AG04450 (cell line): ENCODE measurements around the gene FAM200B. TPM values are rescaled to one million over a fixed set of nuclear protein-coding genes. Genes with fewer than 3 reads are reported as not detected.

Experiments used
- CTCF ChIA-PET: fragments of 300-600, 350-600 bp; formaldehyde crosslinking; extraction: SDS; loops from one replicate; lab custom pipeline; 2022; ENCODE audit warnings: antibody characterized with exemption, inconsistent platforms; lab: Charles Lee
- POLR2A ChIA-PET: fragments of 350-600 bp; formaldehyde crosslinking; extraction: SDS; loops from one replicate; lab custom pipeline; 2021; ENCODE audit warnings: antibody characterized with exemption, inconsistent platforms; lab: Yijun Ruan, JAX
- DNase-seq: peaks from one replicate; pipeline ENCODE4 v3.0.0-alpha.2; 2011; ENCODE audit warnings: low read depth, low spot score
- H3K27ac ChIP-seq: one replicate; pipeline ENCODE4 v1.5.1; 2012; ENCODE audit warnings: low read depth, low read length, control low read depth
- H3K27me3 ChIP-seq: one replicate; pipeline ENCODE4 v1.6.0; 2012; ENCODE audit warnings: low read length; ENCODE audit not compliant: control insufficient read depth, insufficient read depth
- H3K4me3 ChIP-seq: 2 replicates; pipeline ENCODE4 v1.5.1; 2011; ENCODE audit warnings: mild to moderate bottlenecking, low read depth, low read length, control low read depth
- H3K9me3 ChIP-seq: 2 replicates; pipeline ENCODE4 v1.5.1; 2012; ENCODE audit warnings: low read length; ENCODE audit not compliant: control insufficient read depth, insufficient read depth
- polyA plus RNA-seq: library from polyadenylated mRNA; depleted of rRNA; stranded (reverse); fragments of >200 nt; gene quantifications from 2 replicates; pipeline ENCODE4 v1.2.3, GENCODE V29; 2011
- TF ChIP-seq, protein P1 (sequence below): IDR thresholded peaks from 2 replicates; pipeline ENCODE4 v1.5.1; 2011; ENCODE audit warnings: low read depth, low read length, control low read depth, inconsistent platforms

Gene FAM200B
- polyA plus RNA-seq, 1 experiment, result 47.3 TPM

- TF ChIP-seq, protein P1, sequence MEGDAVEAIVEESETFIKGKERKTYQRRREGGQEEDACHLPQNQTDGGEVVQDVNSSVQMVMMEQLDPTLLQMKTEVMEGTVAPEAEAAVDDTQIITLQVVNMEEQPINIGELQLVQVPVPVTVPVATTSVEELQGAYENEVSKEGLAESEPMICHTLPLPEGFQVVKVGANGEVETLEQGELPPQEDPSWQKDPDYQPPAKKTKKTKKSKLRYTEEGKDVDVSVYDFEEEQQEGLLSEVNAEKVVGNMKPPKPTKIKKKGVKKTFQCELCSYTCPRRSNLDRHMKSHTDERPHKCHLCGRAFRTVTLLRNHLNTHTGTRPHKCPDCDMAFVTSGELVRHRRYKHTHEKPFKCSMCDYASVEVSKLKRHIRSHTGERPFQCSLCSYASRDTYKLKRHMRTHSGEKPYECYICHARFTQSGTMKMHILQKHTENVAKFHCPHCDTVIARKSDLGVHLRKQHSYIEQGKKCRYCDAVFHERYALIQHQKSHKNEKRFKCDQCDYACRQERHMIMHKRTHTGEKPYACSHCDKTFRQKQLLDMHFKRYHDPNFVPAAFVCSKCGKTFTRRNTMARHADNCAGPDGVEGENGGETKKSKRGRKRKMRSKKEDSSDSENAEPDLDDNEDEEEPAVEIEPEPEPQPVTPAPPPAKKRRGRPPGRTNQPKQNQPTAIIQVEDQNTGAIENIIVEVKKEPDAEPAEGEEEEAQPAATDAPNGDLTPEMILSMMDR, result no peak
- DNase-seq, result no peak
- Histone ChIP-seq H3K4me3 (no peak overlapping the region), H3K9me3 (no peaks in the 10 kb centered on the region), H3K27ac (no peak overlapping the region), H3K27me3 (no peaks in the 10 kb centered on the region)
- POLR2A ChIA-PET, result no interaction called here
- CTCF ChIA-PET, result no interaction called here
Observed at GRCh38 chr4:15714646-15715435, 33.2 kb downstream of the FAM200B start.

GRCh38 chr4:15716115-15716514, 34.5 kb downstream of the FAM200B start:
- POLR2A ChIA-PET, result interaction anchor here (1.5 kb wide), 1 partner anchor 21 kb away, joined by 5 read pairs; no protein-coding TSS in a partner anchor
- Histone ChIP-seq H3K9me3 (no peaks in the 10 kb centered on the region), H3K4me3 (no peak overlapping the region), H3K27me3 (no peaks in the 10 kb centered on the region), H3K27ac (no peak overlapping the region)
- TF ChIP-seq, protein P1, result no peak
- CTCF ChIA-PET, result interaction anchor here (1.5 kb wide), 1 partner anchor 65 kb away, joined by 3 read pairs; no protein-coding TSS in a partner anchor
- no peak for DNase-seq

- Histone ChIP-seq H3K9me3 (no peaks in the 10 kb centered on the region), H3K4me3 (no peak overlapping the region), H3K27ac (peak overlapping the region; percentile 22), H3K27me3 (no peaks in the 10 kb centered on the region)
- TF ChIP-seq, protein P1, result no peak
- ChIA-PET CTCF (interaction anchor here (1.5 kb wide), 1 partner anchor 66 kb away, joined by 3 read pairs; no protein-coding TSS in a partner anchor), POLR2A (interaction anchor here (1.5 kb wide), 1 partner anchor 22 kb away, joined by 5 read pairs; no protein-coding TSS in a partner anchor)
- no peak for DNase-seq
Observed at GRCh38 chr4:15717086-15717485, 35.5 kb downstream of the FAM200B start.

GRCh38 chr4:15717657-15718416, 36.2 kb downstream of the FAM200B start:
- DNase-seq, result no peak
- Histone ChIP-seq H3K9me3 (no peaks in the 10 kb centered on the region), H3K27me3 (no peaks in the 10 kb centered on the region), H3K4me3 (no peak overlapping the region), H3K27ac (no peak overlapping the region)
- ChIA-PET POLR2A (interaction anchor here (1.0 to 1.5 kb wide), 2 partner anchors 23 to 36 kb away, joined by 3 to 5 read pairs; partner anchors contain the start of gene FAM200B), CTCF (interaction anchor here (0.7 to 0.9 kb wide), 2 partner anchors 12 to 238 kb away, joined by 3 read pairs; no protein-coding TSS in a partner anchor)
- TF ChIP-seq, protein P1, result no peak
